Central memory CD8-positive, alpha-beta T cell (primary cell): ENCODE results near the gene FGF1.

Experiments used
- ATAC-seq: fragments of 150-1000 bp; cut with Tn5 transposase; replicated peaks from 2 replicates; pipeline ENCODE4 v1.10.0; 2022; ENCODE audit warnings: mild to moderate bottlenecking, moderate FRiP score, moderate number of reproducible peaks; ENCODE audit not compliant: poor library complexity, severe bottlenecking; ENCODE audit errors: extremely low read depth
- DNase-seq, 2 donors: peaks; one replicate each; pipeline ENCODE4 v3.0.0; 2021; ENCODE audit warnings: low spot score in 2 of 2
- H3K27ac Mint-ChIP-seq: one replicate; pipeline ENCODE4 v1.8.0; 2022; ENCODE audit warnings: low read depth, mild to moderate bottlenecking, moderate library complexity, mixed read lengths
- H3K27me3 Mint-ChIP-seq: one replicate; pipeline ENCODE4 v1.8.0; 2022; ENCODE audit warnings: mixed read lengths
- H3K36me3 Mint-ChIP-seq: one replicate; pipeline ENCODE4 v1.8.0; 2022; ENCODE audit warnings: mild to moderate bottlenecking, moderate library complexity, mixed read lengths; ENCODE audit not compliant: insufficient read depth
- H3K4me1 Mint-ChIP-seq: one replicate; pipeline ENCODE4 v1.8.0; 2022; ENCODE audit warnings: mixed read lengths
- H3K4me3 Mint-ChIP-seq: one replicate; pipeline ENCODE4 v1.8.0; 2022; ENCODE audit warnings: mild to moderate bottlenecking, moderate library complexity, mixed read lengths
- H3K9me3 Mint-ChIP-seq: one replicate; pipeline ENCODE4 v1.8.0; 2022; ENCODE audit warnings: mixed read lengths

Gene FGF1

GRCh38 chr5:142626786-142627185 lies 59.1 kb downstream of the FGF1 start:
- ATAC-seq = no peak
- no peak overlapping the region for H3K27ac Mint-ChIP-seq
- H3K27me3 Mint-ChIP-seq = peaks cover 54% of the 10 kb centered on the region

GRCh38 chr5:142626099-142626498 lies 59.8 kb downstream of the FGF1 start:
- H3K4me3 Mint-ChIP-seq = no peak overlapping the region
- H3K4me1 Mint-ChIP-seq = no peaks in the 10 kb centered on the region
- H3K9me3 Mint-ChIP-seq = no peaks in the 10 kb centered on the region
- H3K27me3 Mint-ChIP-seq = peaks cover 60% of the 10 kb centered on the region
- H3K27ac Mint-ChIP-seq = no peak overlapping the region
- H3K36me3 Mint-ChIP-seq = no peaks in the 10 kb centered on the region
- DNase-seq (no peak), ATAC-seq (no peak)

More at GRCh38 chr5:142626786-142627185, 59.1 kb downstream of the FGF1 start:
- DNase-seq = no peak
- H3K4me3 Mint-ChIP-seq = no peak overlapping the region
- no peaks in the 10 kb centered on the region for H3K36me3 Mint-ChIP-seq
- H3K9me3 Mint-ChIP-seq = no peaks in the 10 kb centered on the region
- no peaks in the 10 kb centered on the region for H3K4me1 Mint-ChIP-seq

- H3K4me3 Mint-ChIP-seq = no peak overlapping the region
- H3K27ac Mint-ChIP-seq = no peak overlapping the region
- H3K9me3 Mint-ChIP-seq = no peaks in the 10 kb centered on the region
- DNase-seq (no peak), ATAC-seq (no peak)
- no peaks in the 10 kb centered on the region for H3K4me1 Mint-ChIP-seq
- peaks cover 38% of the 10 kb centered on the region for H3K27me3 Mint-ChIP-seq
- no peaks in the 10 kb centered on the region for H3K36me3 Mint-ChIP-seq
Observed at GRCh38 chr5:142621227-142621626, 64.7 kb downstream of the FGF1 start.

GRCh38 chr5:142619815-142620214 lies 66.1 kb downstream of the FGF1 start:
- no peak overlapping the region for H3K4me3 Mint-ChIP-seq
- DNase-seq = no peak
- peaks cover 34% of the 10 kb centered on the region for H3K27me3 Mint-ChIP-seq
- no peaks in the 10 kb centered on the region for H3K9me3 Mint-ChIP-seq
- no peak for ATAC-seq
- no peaks in the 10 kb centered on the region for H3K4me1 Mint-ChIP-seq
- H3K36me3 Mint-ChIP-seq = no peaks in the 10 kb centered on the region
- H3K27ac Mint-ChIP-seq = no peak overlapping the region

GRCh38 chr5:142618130-142618523 lies 67.8 kb downstream of the FGF1 start:
- Mint-ChIP-seq H3K36me3 (no peaks in the 10 kb centered on the region), H3K4me1 (no peaks in the 10 kb centered on the region), H3K4me3 (no peak overlapping the region), H3K27me3 (peaks cover 39% of the 10 kb centered on the region), H3K9me3 (no peaks in the 10 kb centered on the region), H3K27ac (no peak overlapping the region)
- ATAC-seq (no peak), DNase-seq (no peak)

GRCh38 chr5:142617416-142618129 lies 68.3 kb downstream of the FGF1 start:
- H3K9me3 Mint-ChIP-seq = no peaks in the 10 kb centered on the region
- no peak overlapping the region for H3K27ac Mint-ChIP-seq
- peaks cover 42% of the 10 kb centered on the region for H3K27me3 Mint-ChIP-seq
- no peak for ATAC-seq
- H3K36me3 Mint-ChIP-seq = no peaks in the 10 kb centered on the region
- no peak overlapping the region for H3K4me3 Mint-ChIP-seq
- no peak for DNase-seq
- no peaks in the 10 kb centered on the region for H3K4me1 Mint-ChIP-seq

GRCh38 chr5:142615948-142616347 lies 69.9 kb downstream of the FGF1 start:
- no peak overlapping the region for H3K4me3 Mint-ChIP-seq
- H3K27ac Mint-ChIP-seq = no peak overlapping the region
- ATAC-seq (no peak), DNase-seq (no peak)
- H3K4me1 Mint-ChIP-seq = peaks cover 4% of the 10 kb centered on the region
- no peaks in the 10 kb centered on the region for H3K36me3 Mint-ChIP-seq
- H3K9me3 Mint-ChIP-seq = no peaks in the 10 kb centered on the region
- H3K27me3 Mint-ChIP-seq = peaks cover 43% of the 10 kb centered on the region

- Mint-ChIP-seq H3K4me3 (no peak overlapping the region), H3K4me1 (peaks cover 7% of the 10 kb centered on the region), H3K27me3 (peaks cover 56% of the 10 kb centered on the region), H3K9me3 (no peaks in the 10 kb centered on the region), H3K36me3 (no peaks in the 10 kb centered on the region), H3K27ac (no peak overlapping the region)
- ATAC-seq (no peak), DNase-seq (no peak)
Observed at GRCh38 chr5:142614054-142614453, 71.8 kb downstream of the FGF1 start.

GRCh38 chr5:142613271-142613671 lies 72.6 kb downstream of the FGF1 start:
- peaks cover 63% of the 10 kb centered on the region for H3K27me3 Mint-ChIP-seq
- DNase-seq (no peak), ATAC-seq (no peak)
- H3K4me1 Mint-ChIP-seq = peaks cover 7% of the 10 kb centered on the region
- H3K27ac Mint-ChIP-seq = no peak overlapping the region
- no peaks in the 10 kb centered on the region for H3K9me3 Mint-ChIP-seq
- no peaks in the 10 kb centered on the region for H3K36me3 Mint-ChIP-seq
- no peak overlapping the region for H3K4me3 Mint-ChIP-seq

GRCh38 chr5:142612494-142613270 lies 73.2 kb downstream of the FGF1 start:
- ATAC-seq (no peak), DNase-seq (no peak)
- Mint-ChIP-seq H3K9me3 (no peaks in the 10 kb centered on the region), H3K4me1 (peaks cover 7% of the 10 kb centered on the region), H3K36me3 (no peaks in the 10 kb centered on the region), H3K27ac (no peak overlapping the region), H3K4me3 (no peak overlapping the region), H3K27me3 (peaks cover 69% of the 10 kb centered on the region)

GRCh38 chr5:142611154-142611553 lies 74.7 kb downstream of the FGF1 start:
- ATAC-seq (peak; percentile 81), DNase-seq (peak; percentile 33 to 43)
- Mint-ChIP-seq H3K36me3 (no peaks in the 10 kb centered on the region), H3K9me3 (no peaks in the 10 kb centered on the region), H3K27ac (no peak overlapping the region), H3K27me3 (peaks cover 82% of the 10 kb centered on the region), H3K4me1 (peaks cover 7% of the 10 kb centered on the region), H3K4me3 (no peak overlapping the region)

- ATAC-seq (no peak), DNase-seq (no peak)
- no peak overlapping the region for H3K27ac Mint-ChIP-seq
- H3K27me3 Mint-ChIP-seq = peaks cover 82% of the 10 kb centered on the region
- no peaks in the 10 kb centered on the region for H3K9me3 Mint-ChIP-seq
- H3K36me3 Mint-ChIP-seq = no peaks in the 10 kb centered on the region
- peaks cover 7% of the 10 kb centered on the region for H3K4me1 Mint-ChIP-seq
- H3K4me3 Mint-ChIP-seq = no peak overlapping the region
Observed at GRCh38 chr5:142610176-142611001, 75.5 kb downstream of the FGF1 start.
